LoVo (cell line): ENCODE measurements around the gene RAPGEF5.

ENCODE experiments used
- DNase-seq: peaks from one replicate; pipeline ENCODE4 v3.0.0-alpha.2; 2016; ENCODE audit warnings: low spot score

The RAPGEF5 gene

DNA sequence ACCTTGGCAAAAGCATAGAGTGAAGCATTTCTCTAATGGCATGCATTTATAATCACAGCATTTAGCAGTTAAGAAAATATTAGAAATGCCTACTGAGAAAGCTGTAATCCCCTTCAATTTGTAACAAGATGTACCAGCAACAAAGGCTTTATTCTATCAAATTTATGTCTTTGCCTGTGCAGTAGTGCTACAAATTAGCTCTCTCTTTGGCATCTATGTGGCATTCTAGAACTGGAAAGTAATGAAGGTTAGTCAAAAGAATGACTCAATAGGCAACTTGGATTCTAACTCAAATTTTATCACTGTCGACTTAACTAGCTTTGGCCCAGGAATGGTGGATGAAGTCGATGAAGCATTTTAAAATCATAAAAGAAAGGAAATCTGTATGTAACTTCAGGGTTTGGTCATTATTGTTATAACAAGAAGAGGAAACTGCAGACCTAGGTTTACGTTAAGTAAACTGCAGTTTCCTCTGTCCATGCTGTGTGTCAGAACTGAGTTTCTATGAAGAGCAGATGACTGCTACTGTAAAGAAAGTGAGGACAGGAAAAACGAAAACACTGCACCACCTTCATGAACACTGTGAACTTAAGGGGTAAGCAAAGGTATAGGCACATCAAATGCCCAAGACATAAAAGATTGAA lies 140.0 kb downstream of the RAPGEF5 start:
- no peak for DNase-seq

DNA sequence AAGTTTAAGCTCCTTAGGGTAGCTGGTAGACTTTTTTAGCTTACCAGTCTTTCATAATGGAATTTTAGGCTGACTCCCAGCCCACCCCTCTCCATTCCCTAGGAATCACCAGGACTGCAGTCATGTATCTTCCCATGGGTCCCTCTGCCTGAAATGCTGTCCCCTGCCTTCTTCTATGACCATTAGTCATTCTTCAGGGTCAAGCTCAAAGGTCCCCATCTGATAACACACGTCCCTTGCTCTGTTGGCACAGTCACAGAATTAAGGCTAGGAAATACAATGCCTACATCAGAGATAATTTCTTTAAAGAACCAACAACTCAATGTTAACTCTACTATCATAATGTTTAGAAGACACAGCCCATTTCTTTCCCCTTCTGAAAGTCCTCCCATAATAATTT lies 140.6 kb downstream of the RAPGEF5 start:
- DNase-seq: no peak

DNA sequence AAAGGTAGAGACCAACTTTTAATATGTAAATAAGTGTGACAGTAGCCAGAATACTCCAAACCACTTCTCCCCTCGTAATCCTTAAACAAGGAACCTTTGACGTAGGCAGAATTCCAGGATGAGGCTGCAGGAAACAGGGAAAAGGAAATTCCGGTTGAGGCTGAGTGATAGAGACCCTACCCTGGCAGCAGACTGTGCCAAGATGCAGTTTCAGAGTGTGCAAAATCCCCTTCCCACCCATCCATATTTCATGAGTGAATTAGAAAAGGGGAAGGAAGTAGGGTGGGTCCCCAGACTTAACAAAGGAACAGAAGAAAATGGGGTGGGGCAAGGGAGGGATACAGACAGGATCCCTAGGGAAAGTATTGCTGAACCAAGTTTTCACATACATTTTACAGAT lies 143.0 kb downstream of the RAPGEF5 start:
- DNase-seq: no peak

DNA sequence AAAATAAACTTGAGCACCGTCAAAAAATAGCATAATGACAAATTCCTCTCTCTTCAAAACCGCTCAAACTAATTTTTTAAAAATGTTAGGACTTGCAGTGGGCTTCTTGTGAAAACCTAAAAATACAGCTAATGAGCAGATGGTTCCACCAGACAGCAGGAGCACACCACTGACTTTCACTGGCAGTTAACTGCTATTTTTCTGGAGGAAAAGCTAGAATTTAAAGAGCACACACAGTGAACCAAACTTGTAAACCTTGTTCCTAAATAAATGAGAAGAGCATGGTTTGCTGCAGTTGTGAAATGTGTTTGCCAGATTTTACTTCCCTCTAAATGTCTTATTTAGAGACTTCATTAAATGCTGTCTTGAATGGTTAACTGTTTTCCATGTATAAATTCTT lies 143.9 kb downstream of the RAPGEF5 start:
- DNase-seq: no peak

DNA sequence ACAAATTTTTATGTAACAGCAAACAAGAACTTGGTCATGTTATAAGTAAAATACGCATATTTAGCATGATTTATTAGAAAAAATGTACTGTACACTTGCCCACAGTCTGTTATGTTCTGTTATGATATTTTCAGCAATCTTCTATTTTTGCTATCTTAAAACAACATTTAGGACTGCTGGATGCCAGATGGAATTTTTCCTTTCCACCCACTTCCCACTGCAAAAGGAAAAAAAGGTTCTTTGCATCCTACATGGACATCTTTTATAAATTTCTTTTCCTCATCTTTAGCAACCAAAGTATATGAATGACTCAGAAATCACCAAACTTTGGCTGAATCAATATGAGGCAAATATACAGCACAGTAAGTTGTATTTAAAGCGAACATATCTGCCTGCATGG lies 146.0 kb downstream of the RAPGEF5 start:
- DNase-seq: no peak

DNA sequence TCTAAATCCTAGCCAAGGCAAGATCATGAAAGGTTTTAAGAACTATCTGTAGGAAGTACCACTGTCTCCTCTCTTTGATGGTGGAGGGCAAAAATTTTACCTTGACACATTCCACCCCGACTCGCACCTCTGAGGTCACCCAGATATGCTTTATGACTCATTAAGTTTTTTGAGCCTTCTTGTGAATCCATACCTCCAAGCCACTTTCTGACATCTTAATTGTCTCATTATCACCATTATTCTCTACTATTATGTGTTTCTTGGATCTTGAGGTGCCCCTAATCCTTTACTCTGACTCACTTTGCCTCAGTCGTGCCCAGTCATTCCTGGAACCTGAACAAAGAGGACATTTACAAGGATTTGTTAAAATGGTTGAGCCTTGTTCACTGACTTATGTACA lies 146.6 kb downstream of the RAPGEF5 start:
- DNase-seq: no peak

DNA sequence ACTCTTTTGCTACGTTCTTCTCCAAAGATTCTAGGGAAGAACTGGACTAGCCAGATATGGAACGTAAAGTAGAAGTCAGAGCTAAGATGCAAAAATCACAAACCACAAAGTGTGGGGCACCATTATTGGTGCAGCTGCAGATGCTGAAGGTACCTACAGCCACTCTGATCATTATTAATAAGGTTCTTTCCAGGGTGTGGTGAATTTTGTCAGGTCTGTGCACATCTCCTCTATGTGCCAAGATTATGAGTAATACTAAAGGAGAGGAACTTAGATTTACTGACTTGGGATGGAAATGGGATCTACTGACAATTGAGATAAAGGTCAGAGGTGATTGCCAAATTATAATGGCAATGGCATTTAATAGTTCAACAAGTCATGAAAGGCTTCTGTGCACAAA lies 148.2 kb downstream of the RAPGEF5 start:
- no peak for DNase-seq

DNA sequence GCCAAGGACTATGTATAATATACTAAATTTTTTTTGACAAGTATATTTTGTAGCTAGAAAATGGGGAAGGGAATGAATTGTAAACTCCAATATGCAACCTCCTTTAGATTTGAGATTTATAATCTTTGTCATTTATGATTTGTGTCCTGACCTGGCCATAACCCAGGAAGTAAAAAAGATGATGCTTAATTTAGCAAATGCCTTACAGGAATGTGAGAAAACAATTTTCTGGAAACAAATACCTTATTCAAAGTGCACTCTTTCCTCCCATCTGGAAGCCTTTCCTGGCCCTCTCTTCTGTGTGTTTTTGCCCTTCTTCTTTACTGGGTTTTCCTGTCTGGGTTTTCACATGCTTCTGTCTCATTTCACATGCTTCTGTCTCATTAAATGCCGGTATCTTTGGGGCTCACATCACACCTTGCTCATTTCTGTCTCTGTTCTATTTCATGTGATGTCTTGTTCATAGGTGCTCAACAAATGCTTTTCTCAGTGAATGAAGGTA lies 149.2 kb downstream of the RAPGEF5 start:
- DNase-seq: no peak

DNA sequence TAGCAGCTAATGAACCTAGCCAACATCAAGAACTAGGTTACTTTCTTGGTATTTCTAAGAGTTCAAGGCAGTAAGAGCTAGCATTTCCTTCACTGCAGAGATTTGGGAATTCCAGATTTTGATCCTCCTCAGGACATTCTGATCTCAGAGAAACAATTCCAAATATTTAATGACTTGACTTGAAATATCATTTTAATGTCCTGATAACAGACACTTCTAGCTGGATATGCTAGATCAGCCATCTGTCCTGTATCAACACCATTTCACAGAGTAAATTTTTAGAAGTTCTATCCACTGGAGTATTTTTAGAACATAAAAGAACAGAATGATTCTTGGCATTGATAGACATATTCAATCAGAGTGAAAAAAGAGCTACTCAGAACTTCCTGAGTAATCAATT lies 151.3 kb downstream of the RAPGEF5 start:
- no peak for DNase-seq

DNA sequence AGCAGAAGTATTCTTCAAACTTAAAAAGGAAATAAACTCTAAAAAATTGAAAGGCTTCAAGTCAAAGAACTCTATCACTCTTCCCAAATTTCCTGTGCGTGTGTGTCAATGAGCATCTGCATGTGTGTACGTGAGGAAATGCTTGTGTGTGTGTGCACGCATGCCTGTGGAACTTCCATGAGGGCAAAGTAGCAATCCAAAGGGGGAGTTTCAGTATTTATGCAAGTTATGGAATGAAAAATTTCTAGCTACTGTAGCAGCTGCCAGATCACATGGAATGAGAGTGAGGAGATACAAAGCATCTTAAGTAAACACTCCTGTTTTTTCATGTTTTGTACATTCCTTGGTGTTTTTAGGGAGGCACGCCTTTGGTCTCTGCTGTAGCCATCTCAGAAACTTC lies 152.6 kb downstream of the RAPGEF5 start:
- DNase-seq: no peak

DNA sequence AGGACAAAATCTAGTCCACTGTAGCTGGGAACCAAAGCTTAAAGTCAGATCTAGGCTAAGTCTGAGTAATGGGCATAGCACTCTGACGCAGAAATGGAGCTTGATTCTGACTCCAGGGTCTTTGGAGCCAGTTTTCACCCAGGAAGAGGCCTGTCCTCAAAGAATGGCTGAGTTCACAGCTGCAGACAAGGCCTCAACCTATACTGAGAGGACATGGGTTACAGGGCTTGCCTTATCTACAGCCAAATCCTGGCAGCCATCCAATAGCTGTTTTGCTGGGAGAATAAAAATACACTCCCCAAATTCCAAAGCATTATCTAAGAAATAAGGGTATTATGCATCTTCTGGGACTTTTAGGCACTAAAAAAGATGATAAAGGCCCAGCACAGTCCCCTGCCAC lies 154.8 kb downstream of the RAPGEF5 start:
- DNase-seq: no peak

DNA sequence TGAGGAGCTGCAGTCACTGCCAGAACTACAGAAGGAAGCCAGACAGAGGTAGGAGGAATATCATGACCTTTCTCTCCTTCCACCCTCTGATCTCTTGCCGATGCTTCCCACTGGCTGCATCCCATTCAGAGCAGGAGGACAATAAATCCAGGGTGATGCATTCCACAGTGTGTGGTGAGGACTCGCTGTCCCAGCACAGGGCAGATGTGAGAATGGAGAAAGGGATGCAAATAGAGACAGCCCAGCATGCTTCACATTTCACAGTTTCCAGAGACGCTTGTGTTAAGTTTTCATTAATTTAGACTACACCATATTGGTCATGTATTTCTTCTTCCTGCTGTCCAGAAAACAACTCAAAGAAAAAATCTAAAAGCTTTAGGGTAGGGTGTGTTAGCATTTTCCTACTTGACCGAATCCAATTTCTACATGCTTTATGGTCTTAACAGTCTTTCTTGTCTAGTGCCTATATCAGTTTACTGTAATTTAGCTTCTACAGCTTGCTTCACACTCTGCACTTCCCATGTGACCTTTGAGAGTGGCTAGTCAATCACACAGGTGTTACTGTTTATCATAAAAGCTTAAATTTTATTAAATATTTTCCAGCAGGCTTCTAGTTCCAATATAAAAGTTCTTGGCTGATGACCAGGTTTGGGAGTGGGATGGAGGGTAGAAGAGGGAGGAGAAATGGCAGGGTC lies 155.6 kb downstream of the RAPGEF5 start:
- no peak for DNase-seq

DNA sequence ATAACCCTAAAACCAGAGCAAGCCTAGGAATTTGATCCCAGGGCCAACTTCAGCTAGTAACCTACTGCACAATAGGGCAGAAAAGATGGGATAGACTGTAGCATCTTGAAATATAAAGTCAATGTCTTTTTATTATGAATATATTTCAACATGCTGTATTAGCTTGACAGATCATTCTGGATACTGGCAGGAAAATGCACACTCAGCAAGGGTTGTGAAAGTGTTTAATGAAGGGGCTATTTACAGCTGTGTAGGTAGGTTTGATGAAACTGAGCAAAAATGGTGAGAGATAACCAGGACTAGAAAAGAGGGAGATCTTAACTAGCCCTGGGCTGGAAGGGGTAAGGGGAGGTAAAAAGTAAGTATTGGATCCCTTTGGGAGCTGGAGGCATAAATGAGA lies 156.2 kb downstream of the RAPGEF5 start:
- no peak for DNase-seq

DNA sequence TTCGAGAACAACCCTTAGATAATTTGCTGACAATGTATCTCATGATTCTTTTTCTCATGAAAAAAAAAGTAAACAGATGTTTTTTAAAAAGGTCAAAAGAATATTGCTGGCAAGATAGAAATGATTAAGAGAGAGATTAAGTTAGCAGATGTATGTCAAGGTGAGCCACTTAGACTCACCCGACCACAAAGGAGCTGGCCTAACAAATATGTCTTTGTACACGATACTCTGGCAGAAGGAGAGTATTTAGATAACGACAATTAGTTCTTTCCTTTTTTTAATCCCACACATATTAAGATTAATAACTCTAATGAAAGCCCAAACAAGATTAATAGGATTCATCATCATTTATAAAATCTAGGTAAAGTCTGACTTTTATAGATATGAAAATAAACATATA lies 156.7 kb downstream of the RAPGEF5 start:
- no peak for DNase-seq

DNA sequence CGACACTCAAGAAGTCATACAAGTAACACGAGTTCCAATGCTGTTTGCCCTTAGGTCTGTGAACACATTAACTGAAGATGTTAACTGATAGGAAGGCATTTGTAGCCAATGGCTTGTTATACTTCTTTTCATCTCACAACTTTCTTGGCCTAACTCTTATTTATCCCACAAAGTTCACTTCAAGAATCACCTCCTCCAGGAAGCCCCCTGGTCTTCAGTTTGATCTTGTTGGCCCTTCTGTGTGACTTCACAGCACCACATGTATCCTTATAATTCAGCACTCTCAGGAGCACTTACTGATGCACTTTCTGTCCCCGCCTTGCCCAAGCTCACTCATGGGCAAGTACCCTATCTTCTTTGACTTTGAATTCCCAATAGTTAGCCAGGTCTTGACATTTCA lies 159.6 kb downstream of the RAPGEF5 start:
- DNase-seq: no peak

DNA sequence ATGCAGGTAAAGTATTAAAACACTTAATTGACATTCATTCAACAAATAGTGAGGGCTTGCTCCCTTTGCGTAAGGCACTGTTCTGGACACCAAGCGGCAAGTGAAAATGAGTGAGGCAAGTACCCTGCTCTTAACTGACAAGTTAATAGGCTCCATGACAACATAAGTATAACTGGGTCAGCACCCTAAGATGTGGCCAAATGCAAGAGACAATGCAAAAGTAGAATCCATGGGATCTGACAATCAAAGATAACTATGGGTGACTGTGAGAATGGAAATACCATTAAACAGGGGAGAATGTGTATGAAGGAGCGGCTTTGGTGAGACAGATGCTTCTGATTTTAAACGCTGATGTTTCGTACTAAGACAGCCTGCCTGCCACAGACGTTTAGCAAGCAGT lies 160.5 kb downstream of the RAPGEF5 start:
- DNase-seq: no peak

DNA sequence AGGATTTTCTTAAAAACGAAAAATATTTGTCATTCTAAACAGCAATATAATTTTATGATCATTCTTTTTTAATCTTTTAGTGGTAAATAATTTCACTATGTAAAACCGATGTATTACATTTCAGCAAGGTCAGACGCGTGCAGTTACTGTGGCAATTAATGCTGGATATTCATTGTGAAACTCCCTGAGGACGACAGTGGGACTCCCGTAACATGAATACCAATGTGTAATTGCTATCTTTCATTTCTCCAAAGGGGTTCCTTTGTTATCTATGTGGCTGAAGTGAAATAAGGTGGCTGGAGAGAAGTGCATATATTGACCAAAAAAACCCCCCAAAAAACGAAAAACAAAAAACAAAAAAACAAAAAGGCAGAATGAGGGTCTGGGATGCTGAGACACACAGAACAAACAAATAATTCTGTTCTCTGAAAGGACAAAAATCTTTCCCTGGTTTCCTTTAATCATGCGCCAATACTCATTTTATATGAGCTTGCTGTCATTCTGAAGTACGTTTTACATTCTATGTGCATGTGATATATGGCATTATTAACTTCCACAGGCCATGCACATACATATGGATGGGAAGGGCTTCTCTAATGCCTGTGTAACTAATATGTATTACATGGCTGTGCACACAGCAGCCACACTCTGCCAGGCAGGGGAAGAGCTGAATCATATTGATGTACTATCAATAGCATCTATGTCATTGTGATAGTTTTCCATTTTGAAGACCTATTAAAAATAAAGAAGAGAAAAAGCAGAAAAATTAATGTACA lies 161.4 kb downstream of the RAPGEF5 start:
- no peak for DNase-seq

DNA sequence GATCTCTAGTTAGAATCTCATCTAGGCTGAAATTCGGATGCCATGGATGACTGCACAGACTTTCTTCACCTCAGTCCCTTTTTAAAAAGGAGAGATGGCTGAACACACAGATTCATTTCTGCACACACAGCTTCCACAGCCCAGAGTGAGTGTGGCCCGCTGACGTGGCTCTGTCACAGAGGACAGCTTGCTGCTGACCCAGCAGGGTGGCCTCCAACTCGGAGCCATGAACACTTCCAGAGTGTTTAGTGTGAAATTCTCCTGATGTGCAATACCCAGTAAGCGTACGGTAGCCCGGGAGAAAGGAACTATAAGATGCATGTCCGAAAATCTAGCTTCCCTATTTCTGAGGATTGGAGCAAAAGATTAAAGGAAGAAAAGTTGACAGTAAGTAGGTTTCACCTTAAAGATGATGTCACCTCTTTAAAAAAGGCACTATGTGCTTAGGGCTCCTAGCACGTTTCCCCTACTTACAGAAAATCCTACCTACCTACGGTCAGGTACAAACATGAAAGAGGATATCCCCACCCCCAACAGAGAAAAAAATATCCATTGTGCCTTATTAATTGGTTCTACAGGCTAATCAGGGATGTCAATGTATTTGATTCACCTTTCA lies 162.2 kb downstream of the RAPGEF5 start:
- no peak for DNase-seq

DNA sequence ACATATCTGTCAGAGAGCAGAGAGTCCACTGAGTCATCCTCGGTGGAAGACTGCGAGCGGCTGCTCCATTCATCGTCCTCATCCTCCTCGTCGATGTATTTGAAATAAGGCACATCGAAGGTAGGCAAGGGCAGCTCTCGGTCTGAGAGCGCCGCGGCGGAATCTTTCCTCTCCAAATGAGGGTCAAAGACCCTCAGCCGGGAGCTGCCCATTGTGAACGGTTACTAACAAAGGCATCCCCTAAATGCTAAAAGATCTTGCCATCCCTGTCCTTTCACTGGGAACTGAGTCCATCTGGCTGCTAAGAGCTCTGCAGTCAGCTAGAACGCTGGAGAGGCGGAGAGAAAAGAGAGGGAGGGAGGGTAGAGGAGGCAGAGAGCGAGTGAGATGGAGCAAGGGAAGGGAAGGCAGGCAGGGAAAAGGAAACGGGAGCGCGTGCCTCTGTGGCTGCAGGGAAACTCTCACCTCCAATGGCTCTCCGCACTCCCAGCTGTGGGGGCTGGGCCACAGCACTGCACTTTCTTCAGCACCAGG lies 163.4 kb downstream of the RAPGEF5 start:
- no peak for DNase-seq

DNA sequence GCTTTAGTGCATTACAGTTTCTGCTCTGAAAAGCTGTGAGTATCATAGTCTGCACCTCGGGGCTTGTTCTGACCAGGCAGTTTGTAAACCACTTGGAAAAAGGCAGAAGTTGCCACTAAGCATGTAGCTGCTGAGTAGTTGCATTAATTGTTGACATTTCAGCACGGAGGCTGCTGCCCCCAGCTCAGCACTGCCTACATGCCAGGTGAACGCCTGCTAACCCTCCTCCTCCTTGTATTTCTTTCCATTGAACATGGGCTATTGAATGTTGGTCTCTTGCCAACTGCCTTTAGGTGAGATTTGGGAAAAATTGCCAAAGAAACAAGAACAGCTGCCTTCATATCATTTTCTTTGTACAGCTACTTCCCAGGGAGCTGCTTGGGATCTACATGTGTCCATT lies 164.2 kb downstream of the RAPGEF5 start:
- no peak for DNase-seq

DNA sequence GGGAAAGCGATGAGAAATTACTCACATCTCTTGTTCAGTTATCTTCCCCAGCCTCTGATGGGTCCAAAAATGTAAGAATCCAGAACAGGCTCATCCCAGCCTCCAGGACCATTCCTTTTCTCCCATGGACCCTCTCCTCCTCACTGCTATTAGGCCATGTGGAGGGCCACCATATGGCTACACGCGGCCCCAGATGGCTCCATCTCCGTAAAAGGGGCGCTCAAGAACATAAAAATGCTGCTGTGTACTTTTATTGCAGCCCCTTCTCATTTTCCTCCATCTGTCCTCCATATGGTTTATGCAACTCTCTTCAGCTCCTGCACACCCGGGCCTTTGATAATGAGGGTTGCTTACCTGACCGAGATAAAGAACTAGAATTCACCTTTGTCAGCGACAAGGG lies 166.2 kb downstream of the RAPGEF5 start:
- no peak for DNase-seq

DNA sequence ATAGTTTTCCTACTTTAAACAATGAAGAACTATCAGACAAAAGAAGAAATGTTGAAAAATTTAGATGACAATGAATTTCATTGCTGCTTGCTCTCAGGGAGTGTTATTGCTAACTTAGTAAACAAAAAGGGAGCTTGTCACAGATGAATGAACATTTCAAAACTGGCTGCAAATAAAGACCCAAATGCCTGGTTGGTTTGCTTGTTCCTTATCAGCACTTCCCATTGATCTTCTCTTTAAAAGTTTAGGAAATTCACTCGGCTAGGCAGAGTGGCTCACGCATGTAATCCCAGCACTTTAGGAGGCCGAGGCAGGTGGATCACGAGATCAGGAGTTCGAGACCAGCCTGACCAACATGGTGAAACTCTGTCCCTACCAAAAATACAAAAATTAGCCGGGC lies 167.2 kb downstream of the RAPGEF5 start:
- no peak for DNase-seq

DNA sequence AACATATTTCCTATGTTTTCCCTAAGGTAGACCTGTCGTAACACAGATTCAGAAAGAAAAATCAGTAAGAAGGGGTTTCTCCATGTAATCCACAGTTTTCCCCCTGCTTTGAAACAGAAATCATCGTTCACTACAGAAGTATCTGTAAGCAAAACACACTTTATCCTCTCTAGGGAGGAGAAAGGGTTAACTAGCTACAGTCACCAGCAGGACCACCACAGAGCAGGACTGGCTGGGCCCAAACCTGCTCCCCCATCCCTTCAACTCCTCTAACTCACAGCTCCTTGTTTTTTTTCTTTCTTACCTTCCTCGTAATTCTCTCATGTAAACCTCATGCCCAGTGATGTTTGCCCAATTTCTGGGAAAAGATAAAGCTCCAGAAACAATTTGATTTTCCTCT lies 167.7 kb downstream of the RAPGEF5 start:
- no peak for DNase-seq
